Activated CD4-positive, alpha-beta T cell treated with anti-CD3 and anti-CD28 coated beads, Interleukin-2, Interleukin-4, amounts not matched to agents 100 ng/mL and 50 ng/mL, durations not matched to agents 16 hours and 8 hours (primary cell): ENCODE measurements around the gene PTPRN2.

Experiments
- DNase-seq: peaks from one replicate; pipeline ENCODE4 v3.0.0-alpha.2; 2020; ENCODE audit warnings: low spot score

PTPRN2 gene

DNA sequence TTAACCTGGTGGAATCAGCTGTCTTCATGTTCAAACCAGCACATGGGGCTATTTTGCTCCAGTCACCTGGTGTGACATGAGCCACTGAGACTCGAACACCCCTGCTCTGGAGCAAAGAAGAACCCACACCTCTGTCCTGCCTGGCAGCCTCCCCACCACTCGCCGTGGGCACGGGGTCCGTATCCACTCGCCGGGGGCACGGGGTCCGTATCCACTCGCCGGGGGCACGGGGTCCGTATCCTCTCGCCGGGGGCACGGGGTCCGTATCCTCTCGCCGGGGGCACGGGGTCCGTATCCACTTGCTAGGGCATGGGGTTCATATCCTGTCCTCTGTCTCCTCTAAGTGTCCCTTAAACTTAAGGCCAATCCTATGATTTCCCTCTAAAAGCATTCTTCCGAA is 558.7 kb downstream of the PTPRN2 start:
- no peak for DNase-seq

DNA sequence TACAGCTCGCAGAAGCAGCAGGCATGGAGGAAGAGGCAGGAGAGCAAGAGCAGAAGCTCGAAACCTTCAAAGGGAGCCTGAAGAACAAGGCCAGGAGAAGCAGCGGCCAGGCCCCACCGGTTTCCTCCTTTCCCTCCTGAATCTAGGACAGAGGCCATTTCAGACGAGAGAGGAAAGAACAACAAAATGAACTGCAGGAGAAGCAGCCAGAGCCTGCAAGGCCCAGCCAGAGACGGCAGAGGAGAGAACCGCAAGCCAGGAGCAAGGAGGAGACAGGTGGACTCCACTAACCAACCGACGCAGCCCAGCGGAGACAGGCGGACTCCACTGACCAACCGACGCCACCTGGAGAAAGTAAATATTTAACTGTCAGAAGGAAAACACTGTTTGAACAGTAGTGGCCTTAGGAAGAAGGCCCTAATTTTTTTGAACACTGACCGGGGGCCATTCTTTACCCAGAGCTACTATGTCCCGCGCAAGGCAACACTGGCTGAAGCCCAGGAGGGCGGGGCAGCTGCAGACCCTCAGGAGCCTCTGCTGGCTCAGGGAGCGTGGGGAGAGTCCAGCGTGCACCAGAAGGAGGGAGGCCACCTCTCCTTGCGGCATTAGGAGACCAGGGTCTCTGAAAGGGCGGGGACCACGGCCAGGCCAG is 559.2 kb downstream of the PTPRN2 start:
- DNase-seq = no peak

DNA sequence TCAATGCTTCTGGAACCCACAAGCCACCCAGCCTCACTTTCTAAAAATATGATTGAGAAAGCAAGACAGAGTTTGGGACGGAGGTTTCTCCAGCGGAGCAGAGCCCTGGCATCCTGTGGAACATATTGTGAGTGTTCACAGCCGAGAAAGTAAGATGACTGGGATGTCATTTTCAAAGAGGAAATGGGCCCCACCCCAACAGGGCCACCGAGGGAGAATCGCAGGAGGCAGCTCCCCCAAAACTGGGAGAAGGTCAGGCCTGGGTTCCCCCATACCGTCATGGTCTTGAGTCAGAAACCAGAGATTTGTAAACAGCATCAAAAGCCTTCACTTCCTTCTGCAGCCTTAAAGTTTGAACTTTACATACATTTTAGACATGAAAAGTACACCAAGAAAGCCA is 560.0 kb downstream of the PTPRN2 start:
- DNase-seq = no peak

DNA sequence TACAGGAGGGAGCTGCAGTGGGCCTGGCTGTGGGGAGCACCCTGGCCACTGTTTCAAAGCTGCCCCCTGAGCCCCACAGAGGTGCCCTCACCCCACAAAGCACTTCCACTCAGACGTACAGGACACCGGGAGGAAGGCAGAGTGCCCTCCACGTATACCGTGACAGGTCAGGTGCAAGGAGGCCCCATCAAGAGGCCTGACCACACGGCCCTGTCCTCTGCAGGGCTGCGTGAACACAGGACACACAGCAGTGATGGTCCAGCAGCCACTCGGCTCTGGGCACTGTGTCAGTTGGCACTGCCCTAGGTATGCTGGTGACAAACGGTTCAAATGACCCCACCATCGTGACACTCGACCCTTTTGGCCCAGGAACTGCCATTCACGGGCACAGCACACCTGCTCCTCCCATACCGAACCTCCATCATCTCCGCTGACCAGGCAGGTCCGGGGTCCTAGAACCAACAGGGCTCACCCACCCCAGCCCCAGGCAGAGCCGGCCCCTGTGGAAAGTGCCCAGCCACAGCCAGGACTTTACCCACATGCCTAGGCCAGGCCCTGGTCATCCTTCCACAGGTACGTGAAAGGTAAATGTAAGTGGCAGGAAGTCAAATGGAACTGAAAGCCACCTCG is 560.9 kb downstream of the PTPRN2 start:
- DNase-seq = no peak

DNA sequence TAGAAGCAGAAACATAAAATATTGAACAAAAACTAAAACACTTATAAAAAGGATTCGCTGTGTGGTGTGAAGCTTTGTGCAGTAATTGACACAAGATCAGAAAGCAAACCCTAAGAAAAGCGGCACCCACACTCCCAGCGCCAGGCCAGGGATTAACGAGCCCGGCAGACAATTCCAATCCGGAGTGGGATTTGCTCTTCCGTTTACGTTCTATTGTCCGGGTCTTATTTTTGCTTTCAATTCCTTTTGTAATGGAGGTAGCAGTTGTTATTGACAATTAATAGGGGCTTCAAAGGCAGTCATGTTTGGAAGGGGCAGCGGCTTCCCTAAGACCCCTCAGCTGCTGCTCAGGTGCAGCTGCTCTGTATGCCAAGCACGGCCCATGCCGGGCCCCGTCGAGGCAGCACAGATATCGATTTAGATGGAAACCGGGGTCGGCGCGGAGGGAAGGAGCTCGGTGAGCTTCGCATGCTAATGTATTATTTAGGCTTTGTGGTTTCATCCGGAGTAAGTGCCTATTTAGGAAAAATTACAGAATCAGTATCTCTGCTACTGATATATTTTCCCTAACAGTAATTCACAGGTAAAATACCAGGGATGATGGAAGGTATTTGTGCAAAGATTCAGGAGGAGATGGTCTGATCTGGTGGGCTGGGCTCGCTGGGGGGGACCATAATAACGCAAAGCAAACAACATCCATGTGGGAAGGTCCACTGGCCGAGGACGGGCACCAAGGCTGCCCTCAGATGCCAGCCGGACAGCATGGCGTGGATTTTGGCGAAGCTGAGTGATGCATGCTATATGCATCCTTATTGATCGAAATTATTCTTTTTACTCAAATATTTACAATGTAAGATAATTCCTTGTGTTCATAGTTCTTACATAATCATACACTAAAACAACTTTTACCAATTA is 561.7 kb downstream of the PTPRN2 start:
- no peak for DNase-seq

DNA sequence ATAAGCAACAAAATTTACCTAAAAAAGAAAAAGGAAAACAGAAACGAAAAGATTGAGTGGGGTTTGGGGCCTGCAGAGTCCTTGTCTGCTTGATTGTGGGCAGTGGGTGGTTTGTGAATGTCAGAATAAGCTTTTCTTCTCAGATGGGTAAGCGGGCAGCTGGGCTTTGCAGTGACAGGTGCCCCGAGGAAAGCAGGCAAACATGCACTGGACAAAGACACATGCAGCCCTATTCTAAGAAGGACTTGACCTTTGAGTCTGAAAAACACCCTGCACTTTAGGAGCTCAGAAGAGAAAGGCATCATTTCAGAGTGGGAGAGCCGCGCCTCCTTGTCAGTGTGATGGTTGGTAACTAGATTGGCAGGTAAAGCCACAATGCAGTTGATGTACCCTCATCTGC is 562.7 kb downstream of the PTPRN2 start:
- no peak for DNase-seq

DNA sequence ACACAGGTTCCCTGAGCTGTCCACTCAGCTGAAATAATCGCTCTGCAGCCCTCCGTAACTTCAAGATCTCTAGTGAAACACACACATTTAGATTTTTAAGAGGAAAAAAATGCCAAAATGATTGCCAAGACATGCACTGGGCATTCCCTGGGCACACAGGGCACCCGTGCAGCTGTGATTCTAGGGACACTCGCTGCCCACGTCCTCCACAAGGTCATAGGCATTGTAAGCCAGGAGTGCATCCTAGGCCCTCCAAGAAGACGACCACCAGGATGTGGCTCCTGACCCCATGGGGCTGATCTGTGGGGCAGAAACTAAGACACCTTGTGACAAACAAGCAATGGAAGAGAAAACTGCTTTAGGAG is 563.3 kb downstream of the PTPRN2 start:
- DNase-seq = no peak

DNA sequence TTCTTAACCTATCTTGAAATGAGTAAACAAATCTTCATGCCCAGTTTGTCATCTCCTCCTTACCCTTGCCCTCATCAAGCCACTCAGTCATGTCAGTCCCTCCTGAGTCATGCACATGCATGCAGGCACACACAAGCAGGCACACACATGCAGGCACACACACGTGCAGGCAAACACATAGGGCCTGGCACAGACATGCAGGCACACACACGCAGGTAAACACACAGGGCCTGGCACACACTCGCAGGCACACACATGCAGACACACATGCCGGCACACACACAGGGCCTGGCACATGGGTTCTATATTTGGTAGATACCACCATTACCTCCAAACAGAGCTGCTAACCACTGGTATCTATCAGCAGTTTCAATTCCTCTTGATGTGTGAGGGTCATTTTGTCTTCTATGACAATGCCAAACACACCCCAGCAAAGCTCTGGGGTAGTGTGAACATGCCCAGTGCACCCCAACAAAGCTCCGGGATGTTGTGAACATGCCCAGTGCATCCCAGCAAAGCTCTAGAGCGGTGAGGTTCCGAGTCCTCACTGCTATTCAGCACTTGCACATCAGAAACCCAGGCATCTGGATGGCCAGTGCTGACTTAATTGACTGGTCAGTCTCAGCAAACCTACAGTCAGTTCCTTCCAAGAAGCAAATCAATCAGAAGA is 563.8 kb downstream of the PTPRN2 start:
- DNase-seq = no peak

DNA sequence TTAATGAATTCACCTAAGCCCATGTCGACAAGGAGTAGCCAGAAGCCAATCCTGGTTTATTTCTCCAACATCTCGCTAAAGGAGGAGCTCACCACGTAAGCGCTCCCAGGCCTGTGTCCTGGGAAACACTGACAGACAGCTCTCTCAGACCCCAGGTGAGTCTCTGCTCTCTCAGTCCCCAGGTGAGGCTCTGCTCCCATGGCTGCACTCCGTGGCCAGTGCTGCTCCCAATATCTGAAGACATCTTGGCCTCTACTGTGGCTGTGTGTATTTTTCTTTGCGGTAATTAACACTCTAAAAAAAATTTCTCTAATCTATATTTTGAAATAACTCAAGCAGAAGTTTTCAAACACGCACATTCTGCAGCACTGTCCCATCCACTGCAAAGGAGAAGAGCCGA is 564.5 kb downstream of the PTPRN2 start:
- DNase-seq = no peak

DNA sequence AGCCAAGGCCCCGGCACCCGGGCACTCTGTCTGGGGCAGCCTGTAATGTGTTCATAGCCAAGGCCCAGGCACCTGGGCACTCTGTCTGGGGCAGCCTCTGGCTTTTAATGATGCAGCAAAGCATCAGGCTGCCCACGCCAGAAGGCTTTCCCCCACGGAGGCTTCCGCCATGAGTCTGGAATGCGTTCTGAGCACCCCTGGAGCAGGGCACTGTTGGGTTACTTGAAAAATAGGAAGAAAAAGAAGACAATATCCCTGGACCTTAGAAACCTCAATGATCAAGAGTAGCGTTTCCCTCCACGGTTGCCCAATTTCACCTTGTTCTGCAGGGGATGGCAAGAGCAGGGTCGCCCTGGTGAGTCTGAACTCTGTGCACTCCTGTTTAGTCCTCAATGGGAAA is 565.0 kb downstream of the PTPRN2 start:
- DNase-seq = no peak

DNA sequence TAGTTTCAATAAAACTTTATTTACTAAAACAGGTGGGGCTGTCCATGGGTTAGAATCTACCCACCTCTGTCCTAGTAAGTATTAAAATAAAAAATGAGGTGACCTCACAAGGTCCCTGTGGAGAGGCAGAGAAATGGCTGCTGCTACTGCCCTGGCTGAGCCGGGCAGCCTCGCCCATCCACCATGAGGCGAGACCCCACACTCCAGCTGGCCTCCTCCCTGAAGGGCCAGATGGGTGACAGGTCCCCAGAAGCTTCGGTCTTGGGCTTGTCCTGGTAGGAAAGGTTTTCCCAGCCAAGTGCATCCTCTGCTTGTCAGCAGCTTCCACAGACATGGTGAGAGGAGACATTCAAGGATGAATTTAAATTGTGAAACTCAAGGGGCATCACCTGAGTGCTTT is 565.8 kb downstream of the PTPRN2 start:
- DNase-seq = no peak

DNA sequence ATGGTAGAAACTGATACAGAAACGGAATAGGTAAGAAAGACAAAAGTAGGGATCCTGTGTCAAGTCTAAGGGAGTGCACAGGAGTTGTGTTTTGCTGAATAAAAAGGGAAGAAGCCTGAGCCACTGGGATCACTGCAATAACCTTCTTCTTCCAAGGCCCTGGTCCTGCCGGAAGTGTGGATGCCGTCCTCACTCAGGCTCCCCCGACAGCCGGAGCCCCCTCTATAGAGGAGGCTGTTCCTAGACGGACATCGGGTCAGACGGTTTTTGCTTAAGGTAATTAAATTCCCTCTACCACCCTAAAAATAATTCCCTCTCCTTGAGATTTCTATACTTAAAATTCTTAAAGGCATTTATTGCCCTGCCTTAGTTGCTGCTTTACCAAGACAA is 566.9 kb downstream of the PTPRN2 start:
- no peak for DNase-seq

DNA sequence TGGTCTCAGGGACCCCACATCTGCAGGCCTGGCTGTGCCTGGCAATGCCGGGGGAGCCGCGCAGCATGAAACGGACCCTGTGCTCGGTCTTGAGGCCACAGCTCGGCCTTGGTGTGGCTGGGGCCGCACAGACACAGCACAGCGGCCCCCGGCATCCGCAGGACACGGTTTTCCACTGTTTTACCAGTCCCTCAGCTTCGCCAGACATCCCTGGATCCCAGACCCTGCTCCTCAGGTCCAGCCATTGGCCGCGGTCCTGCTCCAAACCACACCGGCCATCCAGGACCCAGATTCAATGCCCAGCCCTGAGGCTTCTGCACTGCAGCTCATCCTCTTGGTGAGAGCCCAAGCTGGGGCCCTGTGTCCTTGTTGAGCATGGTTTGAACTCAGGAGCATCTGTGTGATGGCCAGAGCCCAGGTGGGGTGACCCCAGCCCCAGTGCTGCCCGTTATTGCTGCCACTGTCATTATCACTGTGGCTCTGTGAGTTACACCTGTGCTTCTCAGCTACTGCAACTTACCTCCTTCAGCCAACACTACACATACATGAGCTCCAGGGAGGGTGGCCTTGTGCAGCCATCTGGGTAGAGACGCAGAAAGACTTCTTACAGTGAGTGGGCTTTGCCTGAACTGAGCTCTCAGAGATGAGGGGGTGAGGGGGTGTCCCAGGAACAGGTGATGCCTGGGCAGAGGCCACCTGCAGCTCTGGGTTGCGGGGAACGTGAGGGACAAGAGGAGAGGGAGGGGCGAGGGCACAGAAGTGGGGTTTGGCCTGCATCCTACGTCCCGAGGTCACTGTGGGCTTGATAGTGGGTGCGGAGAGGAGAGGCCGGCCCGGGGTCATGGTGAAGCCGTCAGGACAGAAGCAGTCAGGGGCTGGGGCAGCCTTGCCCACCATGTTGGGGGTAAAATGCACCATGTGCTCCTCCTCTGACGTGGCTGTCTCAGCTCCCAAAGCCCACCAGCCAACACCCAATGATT is 567.6 kb downstream of the PTPRN2 start:
- no peak for DNase-seq

DNA sequence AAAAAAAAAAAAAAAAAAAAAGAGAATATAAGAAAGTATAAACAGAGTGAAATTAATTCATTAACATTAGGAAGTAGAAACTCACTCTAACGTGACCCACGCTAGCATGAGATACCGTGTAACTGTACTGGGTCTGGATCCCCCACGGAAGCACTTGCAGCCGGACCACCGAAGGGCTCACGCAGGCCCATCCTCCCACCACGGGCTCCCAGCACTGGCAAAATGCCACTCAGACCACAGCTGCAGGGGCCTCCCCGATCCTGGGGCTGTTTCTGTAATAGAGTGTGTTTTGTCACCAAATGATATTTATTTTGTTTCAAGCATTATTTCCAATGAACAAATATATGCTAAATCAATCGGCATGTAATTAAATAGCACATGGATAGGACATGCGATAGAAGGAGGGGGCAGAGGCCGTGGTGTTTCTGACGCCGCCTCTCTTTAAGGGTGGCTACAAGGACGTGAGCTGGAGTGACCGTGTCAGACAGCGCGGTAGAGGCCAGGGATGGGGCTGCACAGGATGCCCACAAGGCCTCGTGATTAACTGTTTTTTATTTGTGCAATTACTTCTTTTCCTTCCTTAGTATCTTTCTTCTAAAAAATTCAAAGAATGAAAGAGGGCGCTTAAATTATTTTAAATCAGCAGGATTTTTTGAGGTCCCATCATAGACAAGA is 568.5 kb downstream of the PTPRN2 start:
- no peak for DNase-seq

DNA sequence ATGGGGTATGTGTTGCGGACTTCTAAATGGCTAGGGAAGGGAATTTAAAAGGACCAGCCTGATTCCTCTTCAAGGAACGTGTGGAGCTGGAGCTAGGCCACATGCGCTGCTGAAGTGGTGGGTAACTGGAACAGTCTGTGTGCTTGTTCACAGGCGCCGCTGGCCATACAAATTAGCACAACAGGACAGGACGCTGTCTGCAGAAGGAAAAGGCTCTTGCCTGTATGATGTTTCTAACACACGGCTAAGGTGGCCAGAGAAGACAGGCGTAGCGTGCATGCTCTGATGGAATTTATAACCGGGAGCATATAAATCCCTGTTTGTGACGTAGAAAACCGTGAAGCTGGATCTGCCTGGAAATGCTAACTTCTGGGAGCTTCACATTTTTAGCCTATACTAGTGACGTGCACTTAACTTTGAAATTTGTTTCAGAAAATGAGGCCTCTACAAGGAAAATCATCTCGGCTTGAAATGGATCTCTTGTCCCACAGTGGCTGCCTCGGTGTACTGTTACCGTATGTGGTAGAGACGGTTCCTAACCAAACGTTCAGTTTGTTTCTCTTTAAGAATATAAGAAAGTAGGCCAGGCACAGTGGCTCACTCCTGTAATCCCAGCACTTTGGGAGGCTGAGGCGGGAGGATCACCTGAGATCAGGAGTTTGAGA is 569.4 kb downstream of the PTPRN2 start:
- no peak for DNase-seq

DNA sequence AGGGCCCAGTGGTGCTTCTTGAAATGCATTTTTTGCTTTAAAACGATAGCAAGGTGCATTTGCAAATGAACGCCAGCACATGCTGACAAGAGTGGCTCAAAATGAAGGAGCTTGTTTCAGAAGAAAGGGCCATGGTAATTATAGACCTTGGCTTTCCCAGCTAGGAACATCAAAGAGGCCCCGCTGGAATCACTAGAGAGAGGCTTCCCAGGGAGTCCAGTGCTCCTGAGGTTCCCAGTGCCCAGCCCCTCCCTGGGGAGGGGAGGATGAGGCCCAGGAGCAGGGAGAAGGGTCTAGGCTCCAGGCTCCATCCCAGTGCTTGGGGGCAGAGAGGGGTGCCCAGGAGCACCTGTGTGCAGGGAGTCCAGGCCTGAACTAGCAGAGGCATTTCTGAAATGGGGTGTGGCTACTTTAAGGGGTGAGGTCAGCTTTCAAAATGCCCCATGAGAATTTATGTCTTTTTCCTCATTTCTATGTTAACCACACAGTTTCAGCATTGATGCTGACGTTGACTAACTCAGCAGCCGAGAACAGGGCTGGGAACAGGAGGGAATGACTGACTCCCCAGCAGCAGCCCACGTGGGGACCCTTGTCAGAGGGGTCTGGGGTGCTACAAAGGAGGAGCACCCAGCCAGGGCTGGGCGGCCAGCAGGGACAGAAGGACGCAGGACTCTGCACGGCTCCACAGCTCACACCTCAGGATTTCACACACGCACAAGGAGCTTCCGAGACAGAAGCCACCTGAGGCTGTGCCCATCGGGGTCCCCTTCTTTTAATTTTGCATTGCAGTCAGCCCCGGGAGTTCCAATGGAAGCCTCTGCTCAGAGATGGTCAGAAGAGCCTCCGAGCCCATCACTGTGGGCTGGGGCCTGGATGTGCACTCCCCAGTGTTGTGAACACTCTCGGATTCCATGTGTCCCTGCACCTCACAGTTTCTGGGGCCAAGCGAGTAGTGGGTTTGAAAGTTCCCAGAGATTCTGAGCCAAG is 570.2 kb downstream of the PTPRN2 start:
- no peak for DNase-seq

DNA sequence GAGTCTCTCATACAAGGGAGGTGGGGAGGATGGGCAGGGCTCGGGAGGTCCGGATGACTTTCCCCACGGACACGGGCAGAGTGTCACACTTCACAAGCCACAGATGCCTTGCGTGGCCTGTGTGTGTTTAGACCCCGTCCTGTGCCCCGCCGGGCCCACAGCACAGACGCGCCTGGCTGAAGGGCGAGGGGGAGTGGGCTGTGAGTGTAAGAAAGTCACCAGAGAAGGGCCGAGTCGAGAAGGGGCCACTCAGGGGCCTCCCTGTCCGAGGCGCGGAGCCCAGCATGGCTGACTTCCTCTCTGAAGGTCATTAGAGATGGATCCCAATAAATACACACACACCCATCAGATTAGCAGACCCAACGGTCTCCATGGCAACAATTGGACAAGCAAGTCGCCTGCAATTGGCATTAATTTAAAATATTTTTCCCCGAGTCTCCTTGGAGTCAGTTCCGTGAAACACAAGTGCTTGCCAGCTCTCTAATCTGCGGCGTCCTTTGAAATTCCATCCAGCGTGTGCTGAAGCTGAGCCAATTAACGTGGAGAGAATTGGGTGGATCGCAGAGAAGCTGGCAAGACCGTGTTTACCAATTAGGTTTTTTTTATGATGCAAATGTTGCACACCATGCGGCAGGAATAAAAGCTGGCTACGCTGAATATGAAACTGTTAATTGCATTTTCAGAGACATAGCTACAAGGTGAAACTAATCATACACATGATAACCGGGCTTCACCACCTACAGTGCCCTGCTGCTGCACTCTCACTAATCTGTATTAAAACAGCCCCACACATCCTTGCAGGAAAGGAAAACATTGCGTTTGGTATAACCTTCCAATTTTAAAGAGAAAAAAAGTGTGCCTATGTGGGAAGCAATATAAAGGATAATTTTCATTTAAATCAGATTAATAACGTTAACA is 571.2 kb downstream of the PTPRN2 start:
- no peak for DNase-seq
